NB4 (cell line): ENCODE measurements around the gene DHX34.

ENCODE experiments used
- MAX ChIP-seq: IDR thresholded peaks from 2 replicates; pipeline ENCODE4 v1.6.1; 2011; ENCODE audit warnings: low read depth, low read length
- TF ChIP-seq, protein P1 (sequence below): IDR thresholded peaks from one replicate; pipeline ENCODE4 v1.5.1; 2012; ENCODE audit warnings: low read depth, low read length

DNA sequence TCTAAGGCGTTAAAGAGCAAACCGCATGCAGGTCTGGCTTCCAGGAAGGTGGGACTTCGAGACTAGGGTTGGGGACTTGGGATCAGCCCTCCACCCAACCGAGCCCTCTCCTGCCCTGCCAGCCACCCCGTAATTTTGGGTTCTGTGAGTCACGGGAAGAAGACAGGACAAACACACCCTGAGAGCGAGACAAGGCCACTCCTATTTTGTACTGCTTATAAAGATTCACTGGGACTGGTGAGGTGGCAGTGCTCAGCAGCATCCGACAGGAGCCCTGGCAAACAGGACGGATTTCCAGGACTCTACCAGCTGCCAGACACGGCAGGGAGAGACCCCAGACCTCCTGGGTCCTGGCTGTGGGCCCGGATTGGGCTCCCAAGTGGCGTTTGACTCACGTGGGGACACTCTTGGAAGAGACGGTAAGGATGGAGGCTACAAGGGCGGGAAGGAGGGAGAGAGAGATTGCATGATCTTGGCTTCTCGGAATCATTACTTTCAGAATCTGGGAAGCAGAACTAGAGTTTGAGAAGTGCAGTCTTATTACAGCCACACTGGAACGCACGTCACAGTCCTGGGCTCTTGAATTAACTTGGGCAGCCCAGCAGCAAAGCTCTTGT lies 17.1 kb upstream of the DHX34 start, which contains the start of gene C5AR2:
- no peak for TF ChIP-seq MAX
- TF ChIP-seq, protein P1, sequence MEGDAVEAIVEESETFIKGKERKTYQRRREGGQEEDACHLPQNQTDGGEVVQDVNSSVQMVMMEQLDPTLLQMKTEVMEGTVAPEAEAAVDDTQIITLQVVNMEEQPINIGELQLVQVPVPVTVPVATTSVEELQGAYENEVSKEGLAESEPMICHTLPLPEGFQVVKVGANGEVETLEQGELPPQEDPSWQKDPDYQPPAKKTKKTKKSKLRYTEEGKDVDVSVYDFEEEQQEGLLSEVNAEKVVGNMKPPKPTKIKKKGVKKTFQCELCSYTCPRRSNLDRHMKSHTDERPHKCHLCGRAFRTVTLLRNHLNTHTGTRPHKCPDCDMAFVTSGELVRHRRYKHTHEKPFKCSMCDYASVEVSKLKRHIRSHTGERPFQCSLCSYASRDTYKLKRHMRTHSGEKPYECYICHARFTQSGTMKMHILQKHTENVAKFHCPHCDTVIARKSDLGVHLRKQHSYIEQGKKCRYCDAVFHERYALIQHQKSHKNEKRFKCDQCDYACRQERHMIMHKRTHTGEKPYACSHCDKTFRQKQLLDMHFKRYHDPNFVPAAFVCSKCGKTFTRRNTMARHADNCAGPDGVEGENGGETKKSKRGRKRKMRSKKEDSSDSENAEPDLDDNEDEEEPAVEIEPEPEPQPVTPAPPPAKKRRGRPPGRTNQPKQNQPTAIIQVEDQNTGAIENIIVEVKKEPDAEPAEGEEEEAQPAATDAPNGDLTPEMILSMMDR, result no peak
